Activated naive CD8-positive, alpha-beta T cell (primary cell): Measurements from ENCODE around the gene RPTOR.
A peak's percentile ranks its signal among the peaks of the same experiment; 100 is the strongest.

Source experiments
- H3K27ac Mint-ChIP-seq: one replicate; pipeline ENCODE4 v1.8.0; 2021; ENCODE audit warnings: mixed read lengths
- H3K27me3 Mint-ChIP-seq: one replicate; pipeline ENCODE4 v1.8.0; 2021; ENCODE audit warnings: mixed read lengths
- H3K36me3 Mint-ChIP-seq: one replicate; pipeline ENCODE4 v1.8.0; 2021; ENCODE audit warnings: mixed read lengths
- H3K4me1 Mint-ChIP-seq: one replicate; pipeline ENCODE4 v1.8.0; 2021; ENCODE audit warnings: low read depth, mixed read lengths
- H3K4me3 Mint-ChIP-seq: one replicate; pipeline ENCODE4 v1.8.0; 2021; ENCODE audit warnings: mild to moderate bottlenecking, mixed read lengths
- H3K9me3 Mint-ChIP-seq: one replicate; pipeline ENCODE4 v1.8.0; 2021; ENCODE audit warnings: low read depth, mixed read lengths

The RPTOR gene

GRCh38 chr17:80832888-80833583 is 288.4 kb downstream of the RPTOR start:
- no peaks in the 10 kb centered on the region for H3K9me3 Mint-ChIP-seq
- H3K4me1 Mint-ChIP-seq, result peaks cover 42% of the 10 kb centered on the region
- peak overlapping the region; percentile 96 for H3K27ac Mint-ChIP-seq
- peaks cover 2% of the 10 kb centered on the region for H3K36me3 Mint-ChIP-seq
- H3K27me3 Mint-ChIP-seq, result no peaks in the 10 kb centered on the region
- peak overlapping the region; percentile 79 for H3K4me3 Mint-ChIP-seq

DNA sequence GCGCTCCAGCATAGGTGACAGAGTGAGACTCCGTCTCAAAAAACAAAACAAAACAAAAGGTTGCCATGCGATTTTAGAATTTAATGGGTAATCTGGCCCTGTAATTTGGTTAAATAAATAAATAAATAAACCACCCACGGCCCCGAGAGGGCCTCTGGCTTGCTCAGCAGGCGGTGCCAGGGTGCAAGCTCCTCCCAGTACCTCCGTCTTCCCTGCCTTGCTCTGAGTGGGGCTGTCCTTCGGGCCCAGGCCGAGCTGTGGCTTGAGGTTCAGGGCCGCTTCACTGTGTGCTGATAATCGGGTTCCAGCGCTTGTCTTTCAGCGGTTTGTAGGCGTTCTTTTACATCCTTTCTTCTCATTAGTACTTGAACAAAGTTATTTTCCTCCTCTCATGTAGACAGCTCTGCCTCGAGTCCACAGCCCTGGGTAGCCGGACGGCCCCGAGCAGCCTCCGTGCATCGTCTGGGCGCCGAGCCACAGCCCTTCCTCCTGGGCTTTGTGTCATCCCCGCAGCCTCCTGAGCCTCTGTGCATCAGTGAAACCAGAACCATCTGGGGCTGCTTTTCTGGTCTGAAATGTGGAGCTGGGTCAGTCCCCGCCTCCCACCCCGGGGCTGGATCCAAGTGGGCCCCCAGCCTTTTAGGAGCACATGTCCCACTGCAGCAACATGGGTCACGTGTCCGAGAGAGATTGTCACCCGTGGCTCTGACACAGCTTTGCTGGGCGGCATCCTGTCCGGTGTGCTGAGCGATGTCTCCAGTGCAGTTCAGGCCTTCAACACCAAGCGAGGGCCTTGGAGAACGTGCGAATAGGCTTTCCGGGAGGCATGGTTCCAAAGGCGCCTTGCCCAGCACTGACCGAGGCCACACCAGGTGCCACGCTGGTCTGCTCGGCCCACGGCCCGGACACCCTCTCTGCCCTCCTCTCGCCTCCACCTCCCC is 289.6 kb downstream of the RPTOR start:
- no peaks in the 10 kb centered on the region for H3K27me3 Mint-ChIP-seq
- peaks cover 41% of the 10 kb centered on the region for H3K4me1 Mint-ChIP-seq
- peak overlapping the region; percentile 5 for H3K4me3 Mint-ChIP-seq
- H3K9me3 Mint-ChIP-seq, result no peaks in the 10 kb centered on the region
- H3K36me3 Mint-ChIP-seq, result peaks cover 2% of the 10 kb centered on the region
- peak overlapping the region; percentile 81 for H3K27ac Mint-ChIP-seq

DNA sequence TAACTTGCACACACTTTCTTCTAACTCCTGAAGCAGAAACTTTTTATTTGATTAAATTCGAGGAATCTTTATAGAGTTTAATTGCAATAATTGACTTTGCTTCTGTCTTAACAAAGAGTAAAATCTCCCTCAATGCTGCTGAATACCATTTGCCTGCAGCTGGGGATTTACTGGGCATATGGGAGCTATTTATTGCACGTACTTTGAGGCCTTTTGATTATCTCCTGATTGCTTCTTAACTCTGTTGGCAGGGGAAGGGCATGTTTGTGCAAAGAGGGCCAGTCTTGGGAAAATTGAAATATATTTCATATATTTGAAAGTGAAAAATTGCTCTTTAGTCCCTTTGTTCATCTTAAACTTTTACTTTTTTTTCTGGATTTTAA is 290.2 kb downstream of the RPTOR start:
- peak overlapping the region; percentile 81 for H3K27ac Mint-ChIP-seq
- H3K4me1 Mint-ChIP-seq, result peaks cover 36% of the 10 kb centered on the region
- H3K4me3 Mint-ChIP-seq, result peak overlapping the region; percentile 34
- H3K27me3 Mint-ChIP-seq, result no peaks in the 10 kb centered on the region
- H3K36me3 Mint-ChIP-seq, result peaks cover 2% of the 10 kb centered on the region
- H3K9me3 Mint-ChIP-seq, result no peaks in the 10 kb centered on the region

DNA sequence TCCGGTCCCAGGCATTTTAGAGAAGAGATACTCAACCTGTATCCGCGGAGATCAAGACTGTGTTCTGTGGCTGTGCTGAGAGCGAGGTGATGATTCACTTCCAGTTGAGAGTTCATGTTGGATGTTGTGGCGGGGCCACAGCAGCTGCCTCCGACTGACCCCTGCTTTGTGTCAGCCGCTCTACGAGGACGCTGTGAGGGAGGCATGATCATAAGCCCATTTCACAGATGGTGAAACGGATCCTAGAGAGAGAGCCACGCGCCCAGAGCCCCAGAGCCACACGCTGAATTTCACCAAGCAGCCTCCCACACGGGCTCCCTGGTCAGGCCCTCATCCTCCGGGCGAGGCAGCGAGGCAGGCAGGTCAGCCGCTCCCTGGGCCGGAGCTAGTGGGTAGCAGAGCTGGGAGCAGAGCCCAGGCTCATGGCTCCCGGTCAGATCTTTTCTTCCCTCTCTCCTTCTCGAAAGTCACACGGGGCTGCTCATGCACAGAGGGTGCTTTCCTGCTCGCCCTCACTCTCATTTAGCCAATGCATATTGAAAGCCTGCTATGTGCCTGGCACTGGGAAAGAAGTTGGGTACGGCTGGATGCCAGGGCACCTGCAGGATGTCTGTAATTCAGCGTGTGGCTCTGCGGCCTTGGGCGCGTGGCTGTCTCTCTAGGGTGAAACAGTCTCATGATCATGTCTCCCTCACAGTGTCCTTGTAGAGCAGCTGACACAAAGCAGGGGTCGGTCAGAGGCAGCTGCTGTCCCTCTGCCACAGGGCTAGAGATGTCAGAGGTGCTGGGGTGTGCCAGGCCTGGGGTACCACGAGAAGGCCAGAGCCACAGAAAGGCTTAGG is 291.4 kb downstream of the RPTOR start:
- H3K4me3 Mint-ChIP-seq, result no peak overlapping the region
- H3K9me3 Mint-ChIP-seq, result no peaks in the 10 kb centered on the region
- H3K27ac Mint-ChIP-seq, result peak overlapping the region; percentile 84
- H3K4me1 Mint-ChIP-seq, result peaks cover 34% of the 10 kb centered on the region
- H3K27me3 Mint-ChIP-seq, result no peaks in the 10 kb centered on the region
- H3K36me3 Mint-ChIP-seq, result peaks cover 2% of the 10 kb centered on the region

- no peaks in the 10 kb centered on the region for H3K27me3 Mint-ChIP-seq
- H3K36me3 Mint-ChIP-seq, result peaks cover 1% of the 10 kb centered on the region
Observed at GRCh38 chr17:80836658-80836965, 292.0 kb downstream of the RPTOR start.

GRCh38 chr17:80836971-80837481 is 292.4 kb downstream of the RPTOR start:
- H3K4me1 Mint-ChIP-seq, result peaks cover 25% of the 10 kb centered on the region
- no peaks in the 10 kb centered on the region for H3K27me3 Mint-ChIP-seq
- no peaks in the 10 kb centered on the region for H3K36me3 Mint-ChIP-seq
- H3K4me3 Mint-ChIP-seq, result no peak overlapping the region
- no peaks in the 10 kb centered on the region for H3K9me3 Mint-ChIP-seq
- peak overlapping the region; percentile 84 for H3K27ac Mint-ChIP-seq

More at GRCh38 chr17:80836658-80836965, 292.0 kb downstream of the RPTOR start:
- H3K4me3 Mint-ChIP-seq, result no peak overlapping the region
- H3K27ac Mint-ChIP-seq, result peak overlapping the region; percentile 84
- H3K9me3 Mint-ChIP-seq, result no peaks in the 10 kb centered on the region
- H3K4me1 Mint-ChIP-seq, result peaks cover 29% of the 10 kb centered on the region

- Mint-ChIP-seq H3K27ac (no peak overlapping the region), H3K4me1 (peaks cover 18% of the 10 kb centered on the region), H3K36me3 (peaks cover under 1% of the 10 kb centered on the region), H3K9me3 (no peaks in the 10 kb centered on the region), H3K4me3 (no peak overlapping the region), H3K27me3 (no peaks in the 10 kb centered on the region)
Observed at GRCh38 chr17:80837711-80838110, 293.1 kb downstream of the RPTOR start.

DNA sequence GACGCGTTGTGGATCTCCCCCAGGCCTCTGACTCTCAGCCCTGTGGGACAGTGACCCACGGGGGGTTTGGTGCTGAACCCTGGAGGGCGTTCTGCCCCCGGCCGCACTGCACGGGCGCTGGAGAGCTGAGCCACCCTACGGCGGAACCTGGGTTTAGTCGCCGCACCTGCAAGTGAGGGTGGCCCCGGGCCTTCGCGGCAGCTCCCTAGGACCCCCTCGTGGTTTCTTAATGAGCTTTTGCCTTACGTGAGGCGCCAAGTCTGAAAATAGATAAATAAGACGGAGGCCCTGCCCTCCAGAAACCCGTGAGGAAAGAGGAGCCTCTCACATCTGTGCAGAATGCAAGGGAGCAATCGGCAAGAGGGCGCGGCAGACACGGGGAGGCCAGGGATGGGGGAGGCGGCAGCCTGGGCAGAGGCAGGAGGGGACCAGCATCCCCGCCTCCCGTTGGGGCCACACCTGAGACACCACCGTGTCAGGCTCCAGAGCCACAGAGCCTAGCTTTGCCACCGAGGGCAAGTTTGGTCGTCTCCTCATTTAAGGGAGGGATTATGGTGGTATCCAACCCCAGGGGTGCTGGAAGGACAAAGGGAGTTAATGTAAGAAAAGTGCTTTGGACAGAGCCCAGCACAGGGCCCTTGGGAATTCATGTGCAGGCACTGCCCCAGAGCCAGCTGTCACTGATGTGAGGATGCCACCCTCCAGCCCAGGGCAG is 293.8 kb downstream of the RPTOR start:
- H3K27ac Mint-ChIP-seq, result peak overlapping the region; percentile 76
- peaks cover 11% of the 10 kb centered on the region for H3K4me1 Mint-ChIP-seq
- H3K9me3 Mint-ChIP-seq, result no peaks in the 10 kb centered on the region
- H3K36me3 Mint-ChIP-seq, result peaks cover 2% of the 10 kb centered on the region
- no peak overlapping the region for H3K4me3 Mint-ChIP-seq
- no peaks in the 10 kb centered on the region for H3K27me3 Mint-ChIP-seq

DNA sequence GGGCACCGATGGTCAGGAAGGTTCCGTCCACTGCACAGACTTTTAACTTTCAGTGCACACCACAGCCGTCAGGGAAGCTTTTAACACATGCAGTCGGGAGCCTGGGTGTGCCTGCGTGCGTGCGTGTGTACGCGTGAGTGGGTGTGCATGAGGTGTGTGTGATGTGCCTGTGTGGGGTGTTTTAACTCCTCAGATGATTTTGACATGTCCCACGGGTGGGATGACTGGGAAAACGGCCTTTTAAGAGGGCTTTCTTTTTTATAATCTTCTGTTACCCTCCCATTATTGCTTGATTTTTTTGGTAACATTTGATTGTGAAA is 294.3 kb downstream of the RPTOR start:
- Mint-ChIP-seq H3K36me3 (peaks cover 2% of the 10 kb centered on the region), H3K27ac (peak overlapping the region; percentile 76)

GRCh38 chr17:80839511-80839941 is 294.9 kb downstream of the RPTOR start:
- Mint-ChIP-seq H3K9me3 (no peaks in the 10 kb centered on the region), H3K4me1 (peaks cover 6% of the 10 kb centered on the region), H3K27me3 (no peaks in the 10 kb centered on the region), H3K27ac (no peak overlapping the region), H3K4me3 (no peak overlapping the region), H3K36me3 (peaks cover 2% of the 10 kb centered on the region)

More for the DNA sequence above, 294.3 kb downstream of the RPTOR start:
- H3K4me1 Mint-ChIP-seq, result peaks cover 9% of the 10 kb centered on the region
- H3K27me3 Mint-ChIP-seq, result no peaks in the 10 kb centered on the region
- no peaks in the 10 kb centered on the region for H3K9me3 Mint-ChIP-seq
- no peak overlapping the region for H3K4me3 Mint-ChIP-seq

GRCh38 chr17:80839970-80840369 is 295.3 kb downstream of the RPTOR start:
- Mint-ChIP-seq H3K27ac (no peak overlapping the region), H3K27me3 (no peaks in the 10 kb centered on the region), H3K4me1 (peaks cover 5% of the 10 kb centered on the region), H3K9me3 (no peaks in the 10 kb centered on the region), H3K36me3 (peaks cover 2% of the 10 kb centered on the region), H3K4me3 (no peak overlapping the region)

DNA sequence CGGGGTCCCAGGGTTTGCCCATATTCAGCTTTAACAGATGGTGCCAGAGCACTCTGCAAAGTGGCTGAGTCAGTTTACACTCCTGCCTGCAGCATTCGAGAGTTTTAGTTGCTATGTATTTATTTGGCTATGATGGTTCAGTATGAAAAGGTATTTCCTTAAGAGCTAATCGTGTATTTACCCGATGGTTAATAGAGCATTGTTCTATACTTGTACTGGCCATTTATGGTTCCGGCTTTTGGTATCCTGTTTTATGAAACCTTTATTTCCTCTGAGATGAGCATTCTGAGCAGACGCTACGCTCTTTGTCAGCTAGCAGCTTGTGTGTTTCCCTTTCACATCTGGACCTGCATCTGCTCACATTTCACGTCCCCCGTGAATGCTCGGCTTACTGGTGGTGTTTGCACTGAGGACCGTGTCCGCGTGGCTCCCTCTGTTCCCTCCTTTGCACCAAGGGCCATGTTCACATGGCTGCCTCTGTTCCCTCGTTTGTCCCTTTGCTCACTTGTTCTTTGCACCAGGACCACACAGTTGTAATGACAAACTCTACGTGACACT is 297.9 kb downstream of the RPTOR start:
- Mint-ChIP-seq H3K4me1 (peaks cover 18% of the 10 kb centered on the region), H3K36me3 (peaks cover 7% of the 10 kb centered on the region), H3K4me3 (no peak overlapping the region), H3K27me3 (no peaks in the 10 kb centered on the region), H3K9me3 (no peaks in the 10 kb centered on the region), H3K27ac (peak overlapping the region; percentile 87)

DNA sequence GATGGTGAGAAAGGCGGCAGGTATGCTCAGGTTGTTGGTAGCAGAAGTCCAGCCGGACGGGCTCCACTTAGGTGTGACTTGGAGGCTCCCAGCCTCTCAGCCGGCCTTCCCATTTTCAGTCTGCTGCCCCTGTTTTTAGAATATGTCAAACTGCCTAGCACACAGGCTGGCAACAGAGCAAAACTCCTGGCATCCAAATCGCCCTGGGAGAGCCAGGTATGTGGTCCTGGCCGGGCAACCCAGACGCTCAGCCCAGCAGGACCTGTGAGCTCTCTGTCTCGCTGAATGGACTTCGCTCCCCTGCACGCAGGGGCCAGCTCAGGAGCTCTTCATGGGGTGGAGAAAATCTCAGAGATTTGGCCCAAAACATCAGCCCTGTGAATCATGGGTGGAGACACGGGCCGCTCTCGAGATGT is 299.1 kb downstream of the RPTOR start:
- peak overlapping the region; percentile 66 for H3K27ac Mint-ChIP-seq
- H3K27me3 Mint-ChIP-seq, result no peaks in the 10 kb centered on the region
- H3K9me3 Mint-ChIP-seq, result no peaks in the 10 kb centered on the region
- peaks cover 10% of the 10 kb centered on the region for H3K36me3 Mint-ChIP-seq
- H3K4me1 Mint-ChIP-seq, result peaks cover 30% of the 10 kb centered on the region
- no peak overlapping the region for H3K4me3 Mint-ChIP-seq

DNA sequence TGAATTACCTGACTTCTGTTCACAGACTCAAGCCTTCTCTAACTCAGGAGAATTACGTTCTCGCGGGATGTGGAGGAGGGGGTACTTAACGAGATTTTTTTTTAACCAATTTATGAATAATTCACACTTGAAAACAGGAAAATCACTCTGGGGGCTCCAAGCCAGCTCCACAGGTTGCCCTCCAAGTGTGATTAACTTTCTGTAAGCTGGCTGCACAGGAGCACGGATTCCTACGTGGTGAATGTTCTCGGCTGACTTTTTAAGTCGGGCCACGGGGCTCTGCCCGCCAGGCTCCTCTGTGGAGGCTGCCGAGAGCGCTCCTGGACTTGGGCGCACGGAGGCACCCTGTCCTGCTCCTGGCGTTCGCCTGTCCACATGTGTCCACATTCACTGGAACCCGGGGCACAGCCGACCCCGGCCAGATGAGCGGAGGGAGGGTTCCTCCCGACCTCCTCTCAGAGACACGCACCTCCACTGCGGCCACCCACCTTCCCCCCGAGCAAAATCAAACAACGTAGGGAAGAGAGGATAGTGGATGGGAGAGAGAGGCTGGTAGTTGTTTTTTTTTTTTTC is 299.9 kb downstream of the RPTOR start:
- H3K27me3 Mint-ChIP-seq, result no peaks in the 10 kb centered on the region
- peaks cover 33% of the 10 kb centered on the region for H3K4me1 Mint-ChIP-seq
- no peak overlapping the region for H3K4me3 Mint-ChIP-seq
- peaks cover 12% of the 10 kb centered on the region for H3K36me3 Mint-ChIP-seq
- H3K9me3 Mint-ChIP-seq, result no peaks in the 10 kb centered on the region
- H3K27ac Mint-ChIP-seq, result no peak overlapping the region
